ENCODE measurements around the gene LYRM7.

LYRM7 gene

DNA sequence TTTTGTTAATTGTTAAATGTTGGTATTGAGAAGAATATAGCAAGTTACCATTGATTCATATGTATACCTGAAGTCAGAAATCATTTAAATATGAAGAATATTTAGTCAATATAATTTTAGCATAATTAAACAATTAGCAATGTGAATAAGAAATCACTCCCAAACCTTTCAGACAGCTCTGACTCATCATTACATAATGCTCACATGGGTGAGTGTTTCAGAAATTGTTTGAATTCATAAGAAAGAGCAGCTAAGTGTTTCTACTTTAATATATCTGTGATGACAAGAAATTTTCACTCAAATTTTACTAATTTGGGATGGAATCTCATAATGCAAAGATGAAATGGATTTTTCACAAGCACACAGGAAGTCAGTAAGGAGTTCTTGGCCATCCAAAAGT, 51.1 kb downstream of the LYRM7 start:
- no peak for DNase-seq

DNA sequence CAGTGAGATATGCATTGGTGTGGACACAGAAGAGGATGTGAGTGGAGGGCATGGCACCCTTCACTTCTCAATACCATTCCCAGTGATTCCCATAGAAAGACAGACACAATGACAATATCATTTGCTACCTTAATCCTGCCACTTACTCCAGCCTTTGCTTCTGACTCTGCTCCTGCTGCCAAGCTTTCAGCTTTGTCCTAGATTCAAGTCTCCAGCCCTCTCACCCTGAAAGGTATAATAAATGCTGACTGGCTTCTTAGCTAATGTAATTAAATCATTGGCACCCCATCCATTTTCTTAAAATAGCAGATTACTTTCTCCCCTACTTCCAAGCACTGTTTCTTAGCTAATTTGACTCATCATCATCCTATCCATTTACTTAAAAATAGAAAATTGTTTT, 52.0 kb downstream of the LYRM7 start:
- DNase-seq, result no peak

DNA sequence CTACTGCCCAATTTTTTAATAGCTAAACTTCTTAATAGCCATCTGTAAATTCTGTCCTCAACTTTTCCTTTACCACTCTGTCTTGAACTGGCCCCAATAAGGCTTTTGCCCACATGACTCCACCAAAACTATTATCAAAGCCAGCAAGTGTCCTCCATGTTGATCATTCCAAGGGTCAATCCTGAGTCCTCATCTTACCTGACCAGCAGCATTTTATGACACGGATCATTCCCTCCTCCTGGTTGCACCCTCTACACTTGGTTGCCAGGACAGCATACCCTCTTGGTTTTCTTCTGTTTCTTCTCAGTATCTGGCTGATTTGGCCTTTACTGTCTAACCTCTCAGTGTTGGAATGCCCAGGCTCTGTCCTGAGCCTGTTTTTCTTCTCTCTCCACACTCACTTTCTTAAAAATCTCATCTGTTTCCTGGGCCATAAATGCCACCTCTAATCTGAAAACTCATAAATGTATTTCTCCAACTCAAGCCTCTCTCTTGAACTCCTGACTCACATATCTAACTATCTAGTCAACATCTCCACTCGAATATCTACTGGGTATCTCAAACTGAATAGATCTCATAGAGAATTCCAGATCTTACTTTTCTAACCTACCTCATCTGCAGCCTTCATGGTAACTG, 53.1 kb downstream of the LYRM7 start:
- no peak for DNase-seq

DNA sequence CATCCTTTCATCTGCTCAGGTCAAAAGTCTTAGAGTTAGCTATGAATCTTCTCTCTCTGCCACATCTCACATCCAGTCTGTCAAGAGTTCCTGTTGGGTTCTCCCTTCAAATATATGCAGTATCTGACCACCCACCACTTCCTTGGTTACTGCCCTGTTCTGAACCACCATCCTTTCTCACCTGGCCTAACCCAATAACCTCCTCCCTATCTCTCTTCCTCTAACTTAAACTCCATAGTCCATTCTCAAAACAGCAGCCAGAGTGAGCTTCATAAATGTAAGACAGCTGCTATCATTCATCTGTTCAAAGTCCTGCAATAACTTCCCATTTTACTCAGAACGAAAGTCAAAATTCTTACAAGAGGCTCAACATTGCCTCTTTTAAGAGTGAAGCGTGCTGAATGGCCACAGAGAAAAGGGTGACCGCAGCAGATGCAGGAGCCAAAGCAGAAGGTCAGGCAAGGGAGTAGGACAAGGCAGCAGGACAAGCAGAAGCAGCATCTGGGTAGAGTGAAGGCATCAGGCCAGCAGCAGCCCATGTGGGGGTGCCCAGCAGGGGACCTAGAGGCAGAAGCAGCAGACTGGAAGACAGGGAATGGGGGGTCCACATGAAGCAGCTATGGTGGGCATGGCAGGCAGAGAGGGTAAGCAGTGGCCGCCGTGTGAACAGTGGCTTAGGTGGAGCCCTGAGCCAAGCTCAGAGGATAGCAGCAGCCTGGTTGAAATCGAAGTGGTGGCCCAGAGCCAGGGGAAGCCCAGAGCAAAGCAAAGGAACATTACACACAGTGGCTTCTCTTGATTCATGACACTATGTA, 53.9 kb downstream of the LYRM7 start:
- no peak for DNase-seq

DNA sequence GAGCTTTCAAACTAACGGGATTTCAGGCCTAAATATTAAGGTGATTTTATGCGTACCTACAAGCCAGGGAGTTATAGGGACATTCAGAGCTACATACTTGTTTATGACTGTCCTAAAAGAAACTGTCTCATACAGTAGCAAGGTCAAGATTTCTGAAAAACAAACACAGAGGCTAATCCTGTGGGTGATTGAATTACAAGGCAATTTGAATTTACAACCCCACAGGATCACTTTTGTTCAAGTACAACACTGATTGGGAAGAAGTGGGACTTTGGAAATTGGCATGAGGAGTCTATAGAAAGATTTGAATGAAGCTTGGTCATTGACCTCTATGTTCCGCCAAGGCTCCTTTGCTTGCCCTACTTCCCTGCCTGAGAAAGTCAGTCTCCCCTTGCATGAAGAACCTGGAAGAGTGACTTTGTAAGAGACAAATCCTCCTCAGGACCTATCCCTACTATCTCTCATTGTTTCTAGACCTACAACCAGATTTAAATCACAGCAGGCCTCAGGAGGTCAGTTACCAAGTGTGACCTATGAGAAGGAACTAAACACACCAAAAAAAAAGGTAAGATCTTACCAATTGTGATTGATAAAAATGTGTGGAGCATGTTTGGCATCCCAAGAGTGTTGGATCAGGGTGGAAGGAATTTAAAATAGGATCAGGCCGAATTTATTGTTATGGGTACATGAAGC, 54.7 kb downstream of the LYRM7 start:
- DNase-seq, result no peak

DNA sequence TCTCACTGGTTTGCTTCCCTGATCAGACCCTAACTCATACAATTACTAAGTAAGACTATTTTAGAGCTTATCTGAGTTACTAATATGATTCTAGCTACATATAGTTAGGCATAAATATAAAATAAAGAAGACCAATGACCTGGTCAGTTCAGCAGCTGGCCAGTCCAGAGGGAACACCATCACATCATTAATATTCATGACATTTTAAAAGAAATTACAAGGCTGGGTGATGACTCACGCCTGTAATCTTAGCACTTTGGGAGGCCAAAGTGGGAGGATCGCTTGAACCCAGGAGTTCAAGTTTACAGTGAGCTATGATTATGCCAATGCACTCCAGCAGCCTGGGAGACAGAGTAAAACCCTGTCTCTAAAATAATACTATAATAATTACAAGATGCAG, 56.2 kb downstream of the LYRM7 start:
- no peak for DNase-seq

DNA sequence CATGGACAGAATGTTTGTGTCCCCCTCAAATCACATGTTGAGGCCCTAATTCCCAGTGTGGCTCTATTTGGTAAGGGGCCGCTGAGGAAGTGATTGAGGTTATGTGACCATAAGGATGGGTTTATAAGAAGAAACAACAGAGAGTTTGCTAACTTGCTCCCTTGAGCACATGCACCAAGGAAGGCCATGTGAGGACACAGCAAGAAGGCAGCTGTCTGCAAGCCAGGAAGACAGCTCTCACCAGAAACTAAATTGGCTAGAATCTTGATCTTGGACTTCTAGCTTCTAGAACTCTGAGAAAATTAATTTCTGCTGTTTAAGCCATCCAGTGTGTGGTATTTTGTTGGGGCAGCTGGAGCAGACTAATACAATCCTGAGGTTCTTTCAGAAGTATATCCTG, 57.9 kb downstream of the LYRM7 start:
- no peak for DNase-seq

DNA sequence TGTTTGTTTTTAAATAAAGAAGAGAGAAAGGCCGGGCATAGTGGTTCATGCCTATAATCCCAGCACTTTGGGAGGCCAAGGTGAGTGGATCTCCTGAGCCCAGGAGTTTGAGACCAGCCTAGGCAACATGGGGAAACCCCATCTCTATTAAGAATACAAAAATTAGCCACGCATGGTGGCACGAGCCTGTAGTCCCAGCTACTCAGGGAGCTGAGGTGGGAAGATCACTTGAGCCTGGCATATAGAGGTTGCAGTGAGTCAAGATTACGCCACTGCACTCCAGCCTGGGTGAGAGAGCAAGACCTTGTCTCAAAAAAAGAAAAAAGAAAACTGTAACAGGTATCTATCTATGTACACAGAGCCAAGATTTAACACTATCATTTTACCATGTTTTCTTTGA, 58.9 kb downstream of the LYRM7 start:
- no peak for DNase-seq

DNA sequence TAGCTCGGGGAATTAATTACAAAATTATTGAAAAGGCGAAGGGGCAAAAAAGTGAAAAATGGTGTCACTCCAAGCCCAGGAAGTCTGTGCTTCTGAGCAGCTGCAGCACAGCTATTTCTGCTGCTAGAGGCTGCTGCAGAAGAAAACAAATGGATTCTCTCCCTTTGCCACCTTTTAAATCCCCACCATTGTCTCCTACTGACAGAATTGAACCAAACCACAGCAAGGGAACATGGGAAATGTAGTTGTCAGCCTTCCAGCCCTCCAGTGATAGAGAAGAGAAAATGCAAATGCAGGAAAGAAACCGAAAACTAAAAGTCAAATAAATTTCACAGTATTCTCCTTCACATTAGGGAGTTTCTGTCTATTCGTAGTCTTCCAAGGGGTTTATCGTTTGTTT, 59.7 kb downstream of the LYRM7 start:
- DNase-seq, result no peak

DNA sequence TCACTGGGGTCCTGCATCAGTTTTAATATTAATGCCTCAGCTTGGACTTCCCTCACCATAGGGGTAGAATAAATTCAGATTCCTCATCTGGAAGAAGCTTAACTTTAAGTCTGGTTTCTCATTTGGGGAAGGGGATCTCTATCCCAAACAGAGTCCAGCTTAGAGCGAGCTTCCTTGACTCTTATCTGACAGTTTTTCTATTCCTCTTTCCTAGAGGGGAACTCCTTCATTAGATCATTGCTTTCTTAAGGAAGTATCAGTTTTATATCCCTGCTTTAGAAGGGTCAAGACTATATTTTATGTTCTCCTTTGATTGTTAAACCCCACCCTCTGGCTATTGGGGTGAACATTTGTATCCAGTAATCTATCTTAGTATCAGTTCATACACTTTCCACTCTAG, 68.9 kb downstream of the LYRM7 start:
- DNase-seq, result no peak

DNA sequence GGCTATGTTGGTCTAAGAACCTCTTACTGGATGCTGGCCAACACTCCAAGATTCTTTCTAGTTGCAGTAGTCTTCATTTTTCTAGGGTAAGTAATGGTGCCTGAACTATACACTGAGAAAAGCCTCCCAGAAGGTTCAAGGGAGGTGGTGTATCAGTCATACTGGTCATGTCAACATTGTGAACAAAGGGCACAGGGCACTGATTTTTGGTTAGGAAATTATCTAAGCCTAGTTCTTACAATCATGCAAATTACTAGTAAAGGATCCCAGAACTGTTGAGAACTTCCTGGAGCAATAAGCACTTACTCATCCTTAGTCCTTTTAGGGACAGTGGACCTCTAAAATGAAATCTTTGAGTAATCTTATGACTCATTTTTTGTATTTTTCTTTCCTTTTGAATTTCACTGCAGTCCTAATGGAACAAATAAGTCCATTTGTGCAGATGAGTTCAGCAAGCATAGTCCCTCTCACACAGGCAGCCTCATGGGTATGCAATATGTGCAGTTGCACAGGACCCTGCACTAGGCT, 72.0 kb downstream of the LYRM7 start:
- no peak for DNase-seq

DNA sequence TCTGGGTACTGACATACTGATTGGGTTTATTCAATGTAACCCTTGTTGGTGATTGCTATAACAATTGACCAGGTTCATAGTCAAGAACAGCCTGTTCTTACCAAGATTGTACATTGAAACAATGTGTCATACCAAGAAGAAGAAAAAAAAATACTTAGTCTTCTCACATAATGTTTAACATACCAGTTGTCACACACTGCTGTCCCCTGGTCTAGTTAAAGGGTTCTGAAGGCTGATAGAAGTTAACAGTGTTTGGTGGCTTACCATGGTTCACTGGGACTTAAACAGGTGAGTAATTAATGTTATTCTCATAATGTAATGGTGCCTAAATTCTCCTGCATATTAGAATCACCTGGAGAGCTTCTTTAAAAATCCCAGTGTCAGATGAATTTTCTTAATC, 74.6 kb downstream of the LYRM7 start:
- DNase-seq, result no peak

DNA sequence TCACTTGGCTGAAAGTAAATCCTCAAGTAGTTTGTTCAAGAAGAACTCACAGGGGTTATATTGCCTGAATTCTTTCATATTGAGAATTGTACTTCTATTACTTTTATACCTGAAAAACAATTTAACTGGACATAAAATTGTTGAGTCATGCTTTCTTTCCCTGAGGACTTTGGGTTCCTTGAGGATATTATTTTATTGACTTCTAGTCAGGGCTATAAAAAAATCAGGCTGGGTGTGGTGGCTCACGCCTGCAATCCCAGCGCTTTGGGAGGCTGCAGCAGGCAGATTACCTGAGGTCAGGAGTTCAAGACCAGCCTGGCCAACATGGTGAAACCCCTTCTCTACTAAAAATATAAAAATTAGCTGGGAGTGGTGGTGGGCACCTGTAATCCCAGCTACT, 75.2 kb downstream of the LYRM7 start:
- DNase-seq, result no peak

DNA sequence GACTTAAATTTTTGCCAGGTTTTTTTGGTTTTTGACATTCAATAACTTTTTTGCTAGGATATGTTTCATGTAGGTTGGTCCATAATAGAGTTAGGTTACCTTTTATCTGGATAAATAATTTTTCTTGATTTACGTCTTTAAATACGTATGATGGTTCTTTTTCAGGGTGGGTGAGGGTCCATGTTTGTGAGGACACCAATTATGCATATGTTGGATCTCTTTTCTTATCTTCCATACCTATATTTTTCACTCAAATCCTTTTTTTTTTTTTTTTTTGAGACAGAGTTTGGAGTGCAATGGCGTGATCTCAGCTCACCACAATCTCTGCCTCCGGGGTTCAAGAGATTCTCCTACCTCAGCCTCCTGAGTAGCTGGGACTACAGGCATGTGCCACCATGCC, 75.8 kb downstream of the LYRM7 start:
- DNase-seq, result no peak

DNA sequence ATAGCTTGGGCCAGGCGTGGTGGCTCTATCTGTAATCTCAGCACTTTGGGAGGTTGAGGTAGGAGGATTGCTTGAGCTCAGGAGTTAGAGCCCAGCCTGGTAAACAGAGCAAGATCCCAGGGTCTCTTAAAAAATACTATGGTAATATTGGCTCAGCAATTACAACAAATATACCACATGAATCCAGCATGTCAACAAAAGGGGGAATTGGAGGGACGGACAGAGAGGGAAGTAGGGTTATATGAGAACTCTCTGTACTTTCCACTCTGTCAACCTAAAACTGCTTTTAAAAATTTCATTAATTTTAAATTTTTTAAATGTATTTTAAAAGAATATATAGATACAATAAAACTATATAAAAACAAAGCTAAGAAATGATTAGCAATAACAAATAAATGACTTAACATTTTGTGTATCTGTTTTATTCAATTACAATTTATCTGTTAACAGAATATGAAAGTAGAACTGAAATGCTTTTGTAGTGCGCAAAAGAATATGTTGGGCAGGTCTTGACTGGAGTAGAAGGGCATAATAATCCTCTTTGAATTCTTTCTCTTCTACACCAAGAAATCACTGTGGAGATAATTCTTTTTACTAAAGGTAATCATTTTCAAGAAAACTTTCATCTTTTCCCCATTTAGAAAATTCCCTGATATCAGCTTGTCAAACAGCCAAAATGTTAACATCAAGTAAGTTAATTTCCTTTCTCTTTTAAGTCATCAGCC, 80.2 kb downstream of the LYRM7 start:
- DNase-seq, result no peak

DNA sequence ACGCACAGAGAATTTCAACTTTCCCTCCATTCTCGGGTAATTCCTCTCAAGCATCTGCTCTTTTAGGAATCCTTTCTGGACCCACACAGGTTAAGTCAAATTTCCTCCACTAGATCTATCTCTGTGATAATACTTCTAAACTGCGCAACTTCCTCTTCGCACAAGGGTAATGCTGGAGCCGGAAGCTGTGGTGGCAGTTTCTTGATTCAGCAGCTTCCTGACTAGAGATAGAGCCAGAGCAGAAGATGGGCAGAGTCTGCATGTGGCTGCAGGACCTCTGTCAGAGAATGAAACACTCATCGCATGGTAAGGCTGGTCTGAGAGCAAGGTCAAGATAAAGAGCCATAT, 82.1 kb downstream of the LYRM7 start:
- peak; percentile 92 for DNase-seq

DNA sequence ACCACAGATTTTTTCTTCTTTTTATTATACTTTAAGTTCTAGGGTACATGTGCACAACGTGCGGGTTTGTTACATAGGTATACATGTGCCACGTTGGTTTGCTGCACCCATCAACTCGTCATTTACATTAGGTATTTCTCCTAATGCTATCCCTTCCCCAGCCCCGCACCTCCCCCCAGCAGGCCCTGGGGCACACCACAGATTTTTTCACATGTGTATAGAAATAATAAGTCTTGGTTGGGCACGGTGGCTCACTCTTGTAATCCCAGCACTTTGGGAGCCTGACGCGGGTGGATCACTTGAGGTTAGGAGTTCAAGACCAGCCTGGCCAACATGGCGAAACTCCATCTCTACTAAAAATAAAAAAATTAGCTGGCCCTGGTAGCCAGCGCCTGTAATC, 83.3 kb downstream of the LYRM7 start:
- DNase-seq, result peak; percentile 69

DNA sequence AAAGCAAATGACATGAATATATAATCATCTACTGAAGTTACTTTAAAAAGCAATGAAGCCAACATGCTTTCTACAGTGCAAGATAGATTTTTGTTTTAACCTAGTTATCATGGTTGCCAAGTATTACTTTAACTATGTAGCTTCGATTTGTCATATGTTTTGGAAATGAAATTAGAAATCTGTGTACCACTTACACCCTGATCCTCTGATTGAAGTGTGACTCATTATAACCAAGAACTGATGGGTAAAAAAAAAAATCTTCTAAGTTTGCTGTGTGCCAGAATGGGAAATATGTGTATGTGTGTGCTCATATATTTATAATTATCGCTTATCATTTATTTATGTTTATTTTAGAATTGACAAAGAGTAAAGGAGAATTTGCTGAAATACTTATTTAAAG, 84.0 kb downstream of the LYRM7 start:
- DNase-seq, result no peak
